Large intestine (tissue), 3 donors: ENCODE measurements around the gene HPCAL1. TPM values are rescaled to one million over a fixed set of nuclear protein-coding genes. Genes with fewer than 3 reads are reported as not detected.

Source experiments
- DNase-seq, 2 donors: peaks; one replicate each; pipeline versions ENCODE4 v3.0.0 to v3.0.0-alpha.2; 2013
- H3K27ac ChIP-seq: one replicate; pipeline ENCODE4 v1.5.1; 2013; ENCODE audit warnings: low read length
- H3K27me3 ChIP-seq: 2 replicates; pipeline ENCODE4 v1.6.1; 2013; ENCODE audit warnings: low read length; ENCODE audit not compliant: control insufficient read depth, insufficient read depth
- H3K36me3 ChIP-seq: 2 replicates; pipeline ENCODE4 v1.6.1; 2013; ENCODE audit warnings: low read length; ENCODE audit not compliant: control insufficient read depth, insufficient read depth
- H3K4me1 ChIP-seq: one replicate; pipeline ENCODE4 v1.6.1; 2013; ENCODE audit warnings: low read length; ENCODE audit not compliant: control insufficient read depth, insufficient read depth
- H3K4me3 ChIP-seq: one replicate; pipeline ENCODE4 v1.5.1; 2013; ENCODE audit warnings: low read length
- H3K9me3 ChIP-seq: one replicate; pipeline ENCODE4 v1.6.1; 2013; ENCODE audit warnings: mild to moderate bottlenecking, low read depth, low read length, moderate library complexity; ENCODE audit not compliant: control insufficient read depth
- WGBS: methylation state at CpG from one replicate; pipeline ENCODE4 v1.1.5; 2013; ENCODE audit warnings: low lambda C conversion rate; ENCODE audit not compliant: insufficient coverage; 5-methylcytosine and 5-hydroxymethylcytosine counted together
- polyA plus RNA-seq: library from polyadenylated mRNA; unstranded; fragments of 120-200 nt; gene quantifications from one replicate; pipeline ENCODE4 v1.2.1, GENCODE V29; 2013

HPCAL1 gene
- polyA plus RNA-seq, 1 donor = 68.7 TPM

DNA sequence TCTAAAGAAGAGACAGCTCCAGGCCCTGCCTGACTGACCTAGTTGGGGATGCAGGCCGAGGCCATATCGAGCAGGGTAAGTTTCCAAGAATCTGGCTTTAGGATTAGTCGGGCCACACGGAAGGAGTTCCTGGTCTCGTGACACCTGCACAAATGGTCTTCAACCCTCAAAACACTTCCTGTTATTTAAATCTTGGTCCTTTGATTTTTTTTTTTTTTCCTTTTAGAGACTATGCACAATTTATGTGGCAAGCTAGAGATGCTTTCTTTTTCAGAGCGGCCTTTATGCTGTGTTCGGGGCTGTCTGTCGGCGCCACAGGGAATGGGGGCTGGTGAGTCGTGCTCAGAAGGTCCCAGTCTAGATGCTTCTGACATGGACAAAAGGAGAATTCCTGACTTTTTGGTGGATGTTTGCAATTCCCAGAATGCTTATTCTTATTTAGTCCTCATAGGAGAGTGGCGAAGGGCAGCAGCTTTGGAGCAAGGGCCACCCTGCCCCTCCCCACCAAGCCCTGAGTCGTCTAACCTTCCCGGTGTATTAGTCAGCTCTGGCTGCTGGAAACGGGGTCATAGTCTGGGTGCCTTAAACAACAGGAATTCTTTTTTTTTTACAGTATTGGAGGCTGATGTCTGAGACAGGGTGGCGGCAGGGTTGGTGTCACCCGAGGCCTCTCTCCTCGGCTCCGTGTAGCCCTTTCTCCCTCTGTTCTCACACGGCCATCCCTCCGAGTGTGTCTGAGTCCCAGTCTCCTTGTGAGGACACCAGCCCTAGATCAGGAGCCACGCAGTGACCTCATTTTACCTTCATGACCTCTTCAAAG lies 27.4 kb downstream of the HPCAL1 start:
- Histone ChIP-seq H3K4me3 (no peak overlapping the region), H3K36me3 (peaks cover 1% of the 10 kb centered on the region), H3K27ac (peak overlapping the region; percentile 81), H3K4me1 (peaks cover 76% of the 10 kb centered on the region), H3K9me3 (peaks cover 3% of the 10 kb centered on the region), H3K27me3 (no peaks in the 10 kb centered on the region)
- peak; percentile 79 to 90 for DNase-seq
- 50% methylated on average over 1 of the region's 21 CpGs for WGBS

DNA sequence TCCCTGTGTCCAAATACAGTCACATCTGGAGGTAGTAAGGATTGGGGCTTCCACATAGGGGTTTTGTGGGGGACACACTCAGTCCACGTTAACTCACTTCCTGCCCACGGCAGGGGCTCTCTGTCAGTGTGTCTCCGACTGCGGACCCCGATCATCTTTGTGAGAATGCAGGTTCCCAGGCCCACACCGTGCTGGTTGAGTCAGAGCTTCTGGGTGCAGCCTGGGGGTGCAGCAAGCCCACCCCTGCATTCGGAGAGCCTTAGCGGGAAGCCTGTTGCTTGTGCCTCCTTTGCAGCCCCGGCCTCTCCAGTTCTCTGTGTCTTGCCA lies 28.0 kb downstream of the HPCAL1 start:
- Histone ChIP-seq H3K27me3 (no peaks in the 10 kb centered on the region), H3K4me1 (peaks cover 70% of the 10 kb centered on the region), H3K36me3 (peaks cover 7% of the 10 kb centered on the region), H3K9me3 (peaks cover 5% of the 10 kb centered on the region), H3K4me3 (no peak overlapping the region), H3K27ac (peak overlapping the region; percentile 81)
- WGBS = no CpG with 5 or more reads among the region's 9 CpGs
- no peak for DNase-seq

DNA sequence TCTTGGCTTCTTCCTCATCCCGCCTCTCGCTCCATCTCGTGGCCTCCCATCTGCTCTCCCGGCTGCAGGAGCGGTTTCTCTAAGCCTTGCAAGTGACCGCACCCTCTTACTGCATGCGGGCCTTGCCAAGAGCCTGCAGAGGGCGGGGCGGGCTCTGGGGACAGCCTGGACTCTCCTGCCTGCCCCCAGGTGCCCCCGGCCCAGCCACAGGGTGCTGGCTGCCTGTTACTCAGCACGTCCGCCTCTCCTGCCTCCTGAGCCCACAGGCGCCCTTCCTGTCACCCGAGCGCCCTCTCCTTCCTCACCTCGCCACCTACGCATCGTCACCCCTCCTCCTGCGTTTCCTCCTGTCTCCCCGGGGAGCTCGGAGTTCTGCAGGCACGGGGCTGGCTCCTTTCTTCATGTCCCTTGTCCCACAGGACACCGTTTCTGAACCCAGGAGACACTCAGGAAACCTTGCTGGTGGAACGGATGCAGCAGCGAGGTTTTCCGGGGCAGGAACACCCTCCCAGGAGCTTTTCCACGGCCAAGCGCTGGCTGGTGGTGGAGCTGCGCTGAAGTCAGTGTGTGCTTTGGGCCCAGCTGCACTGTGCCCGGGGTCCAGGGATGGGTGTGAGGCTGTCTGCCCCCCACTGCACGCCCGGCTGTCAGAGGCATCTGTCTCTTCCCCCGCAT lies 28.5 kb downstream of the HPCAL1 start:
- H3K27me3 ChIP-seq = no peaks in the 10 kb centered on the region
- no peak overlapping the region for H3K4me3 ChIP-seq
- peaks cover 5% of the 10 kb centered on the region for H3K9me3 ChIP-seq
- peaks cover 65% of the 10 kb centered on the region for H3K4me1 ChIP-seq
- no CpG with 5 or more reads among the region's 33 CpGs for WGBS
- H3K36me3 ChIP-seq = peaks cover 7% of the 10 kb centered on the region
- peak; percentile 62 to 63 for DNase-seq
- H3K27ac ChIP-seq = peak overlapping the region; percentile 81

DNA sequence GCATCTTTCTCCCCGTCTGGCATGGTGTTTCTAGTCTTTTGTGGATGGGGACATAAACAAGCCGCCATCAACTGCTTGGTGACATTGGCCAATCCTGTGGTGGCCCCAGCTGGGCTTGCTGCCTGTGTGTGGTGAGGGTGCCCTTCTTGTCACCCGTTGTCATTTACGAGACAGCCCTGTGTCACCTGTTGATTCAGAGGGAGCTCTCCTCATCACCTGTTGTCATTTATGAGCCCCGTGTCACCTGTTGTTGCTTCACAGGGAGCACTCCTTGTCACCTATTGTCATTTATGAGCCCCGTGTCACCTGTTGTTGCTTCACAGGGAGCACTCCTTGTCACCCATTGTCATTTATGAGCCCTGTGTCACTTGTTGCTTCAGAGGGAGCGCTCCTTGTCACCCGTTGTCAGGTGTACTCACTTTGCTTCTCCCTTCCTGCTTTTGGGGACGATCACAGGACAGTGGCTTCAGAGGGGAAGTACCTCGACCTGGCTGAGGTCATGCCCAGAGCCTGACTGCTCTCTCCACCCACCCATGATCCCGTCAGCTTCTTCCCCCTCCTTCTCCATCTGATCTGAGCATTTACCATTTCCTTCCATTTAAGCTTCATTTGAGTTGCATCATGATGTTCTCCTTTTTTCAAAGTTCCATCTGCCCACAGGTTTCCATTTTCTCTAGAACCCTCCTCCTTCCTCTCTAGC lies 29.1 kb downstream of the HPCAL1 start:
- Histone ChIP-seq H3K36me3 (peaks cover 7% of the 10 kb centered on the region), H3K4me3 (no peak overlapping the region), H3K9me3 (peaks cover 5% of the 10 kb centered on the region), H3K27me3 (no peaks in the 10 kb centered on the region), H3K4me1 (peaks cover 58% of the 10 kb centered on the region), H3K27ac (no peak overlapping the region)
- WGBS = 29% methylated on average over 1 of the region's 11 CpGs
- peak in 1 of 2 donors; percentile 74 for DNase-seq

DNA sequence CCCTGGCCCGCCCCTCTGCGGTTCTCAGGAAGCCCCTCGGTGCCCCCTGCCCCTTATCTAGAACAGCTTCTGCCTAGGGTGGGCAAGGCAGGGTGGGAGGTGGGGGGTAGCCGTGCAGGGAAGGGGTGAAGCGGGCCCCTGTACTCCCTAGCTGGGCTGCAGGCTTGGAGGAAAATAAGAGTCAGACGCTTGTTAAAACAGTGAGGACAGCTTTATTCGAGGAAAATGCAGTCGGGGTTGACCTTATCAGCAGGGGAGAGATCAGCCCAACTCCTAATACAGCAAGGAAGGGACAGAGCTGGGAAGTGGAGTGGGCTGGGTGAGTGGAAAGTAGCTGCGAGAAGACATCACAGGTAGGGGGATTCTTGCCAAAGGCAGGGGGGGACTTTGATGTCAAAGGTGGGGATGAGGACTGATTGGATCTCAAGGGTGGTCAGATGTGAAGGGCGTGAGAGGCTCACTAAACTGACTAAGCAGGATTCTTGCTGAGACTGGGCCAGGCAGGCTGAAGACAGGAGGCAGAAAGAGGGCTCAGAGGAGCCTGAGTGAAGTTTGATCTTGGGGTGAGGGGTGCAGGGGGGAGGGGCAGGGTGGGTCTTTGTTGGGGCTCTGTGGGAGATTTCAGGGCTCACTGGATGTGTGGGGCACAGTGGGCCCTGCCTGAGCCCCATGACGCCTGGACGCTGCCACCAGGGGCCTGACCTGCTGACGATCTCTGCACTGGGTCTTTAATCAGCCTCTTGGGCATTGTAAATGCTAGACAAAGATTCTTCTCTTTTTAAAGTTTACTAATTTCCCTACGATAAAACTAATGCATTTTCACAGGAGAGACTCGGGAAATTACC lies 29.9 kb downstream of the HPCAL1 start:
- Histone ChIP-seq H3K27me3 (no peaks in the 10 kb centered on the region), H3K4me3 (no peak overlapping the region), H3K36me3 (peaks cover 7% of the 10 kb centered on the region), H3K9me3 (peaks cover 5% of the 10 kb centered on the region), H3K27ac (no peak overlapping the region), H3K4me1 (peaks cover 50% of the 10 kb centered on the region)
- DNase-seq = no peak
- 57% methylated on average over 1 of the region's 15 CpGs for WGBS

DNA sequence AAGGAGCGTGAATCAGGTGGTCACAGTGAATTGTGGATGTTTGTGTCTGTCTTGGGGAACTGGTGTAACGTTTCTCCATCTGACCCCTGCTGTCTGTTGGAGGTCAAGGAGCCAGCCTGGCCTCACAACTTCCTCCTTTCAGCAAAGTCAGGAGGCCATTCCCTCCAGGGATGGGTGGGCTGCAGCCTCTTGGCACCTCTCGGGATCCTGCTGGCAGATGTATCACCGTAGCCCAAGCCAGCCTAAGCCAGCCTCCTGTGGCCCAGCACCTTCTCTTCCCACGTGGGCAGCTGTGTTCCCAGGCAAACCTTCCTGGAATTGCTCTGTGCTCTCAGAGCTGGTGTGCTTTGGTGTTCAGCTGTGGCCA lies 30.5 kb downstream of the HPCAL1 start:
- no peaks in the 10 kb centered on the region for H3K27me3 ChIP-seq

DNA sequence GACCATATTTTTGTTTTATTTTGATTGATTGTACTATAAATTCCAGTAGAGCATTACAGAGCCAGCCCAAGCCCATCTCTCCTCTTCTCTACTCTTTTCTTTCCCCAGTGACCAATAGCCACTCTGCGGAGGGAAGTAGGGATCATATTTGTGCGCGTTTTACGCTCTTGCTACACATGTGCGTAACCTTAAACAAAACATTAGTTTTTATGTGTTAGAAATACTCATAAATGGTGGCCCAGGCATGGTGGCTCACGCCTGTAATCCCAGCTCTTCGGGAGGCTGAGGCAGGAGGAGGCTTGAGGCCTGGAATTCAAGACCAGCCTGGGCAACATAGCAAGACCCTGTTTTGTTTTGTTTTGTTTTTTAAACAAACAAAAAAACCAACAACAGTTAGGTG lies 31.3 kb downstream of the HPCAL1 start:
- Histone ChIP-seq H3K27me3 (no peaks in the 10 kb centered on the region), H3K27ac (no peak overlapping the region), H3K9me3 (peaks cover 5% of the 10 kb centered on the region), H3K4me3 (no peak overlapping the region), H3K4me1 (peaks cover 39% of the 10 kb centered on the region), H3K36me3 (peaks cover 11% of the 10 kb centered on the region)
- no CpG with 5 or more reads among the region's 7 CpGs for WGBS
- no peak for DNase-seq

More for the DNA sequence above, 30.5 kb downstream of the HPCAL1 start:
- Histone ChIP-seq H3K4me3 (no peak overlapping the region), H3K27ac (no peak overlapping the region), H3K4me1 (peaks cover 44% of the 10 kb centered on the region), H3K36me3 (peaks cover 7% of the 10 kb centered on the region), H3K9me3 (peaks cover 5% of the 10 kb centered on the region)
- no peak for DNase-seq
- no CpG with 5 or more reads among the region's 5 CpGs for WGBS

DNA sequence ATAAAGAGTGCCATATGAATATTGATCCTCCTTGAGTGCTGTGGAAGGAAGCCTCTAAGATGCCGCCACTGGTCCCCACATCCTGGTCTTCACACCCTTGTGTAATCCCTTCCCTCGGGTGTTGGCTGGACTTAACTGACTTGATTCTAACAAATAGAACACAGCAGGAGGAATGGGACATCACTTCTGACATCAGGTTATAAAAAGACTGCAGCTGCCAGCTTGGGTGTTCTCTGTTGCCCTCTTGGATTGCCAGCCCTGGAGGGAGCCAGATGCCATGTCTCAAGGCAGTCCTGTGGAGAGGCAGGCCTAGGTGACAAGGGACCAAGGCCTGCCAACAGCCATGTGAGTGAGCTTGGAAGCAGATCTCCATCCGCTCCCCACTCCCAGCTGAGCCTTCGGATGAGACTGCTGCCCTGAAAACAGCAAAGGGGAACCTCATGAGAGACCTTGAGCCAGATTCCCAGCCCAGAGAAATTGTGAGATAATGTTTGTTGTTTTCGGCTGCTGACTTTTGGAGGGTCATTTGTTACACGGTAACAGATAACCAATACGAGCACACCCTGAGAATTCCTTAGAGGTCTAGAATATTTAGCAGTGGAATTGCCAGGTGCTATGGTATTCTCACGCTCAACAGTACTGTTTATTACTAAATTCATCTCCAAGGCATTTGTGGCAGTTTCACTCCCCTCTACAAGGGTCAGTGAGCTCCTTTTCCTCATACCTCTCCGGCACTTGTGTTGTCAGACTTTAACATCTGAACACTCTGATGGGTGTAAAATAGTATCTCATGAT lies 32.5 kb downstream of the HPCAL1 start:
- H3K9me3 ChIP-seq = peaks cover 8% of the 10 kb centered on the region
- H3K27ac ChIP-seq = no peak overlapping the region
- H3K4me1 ChIP-seq = peaks cover 27% of the 10 kb centered on the region
- no peak for DNase-seq
- peaks cover 11% of the 10 kb centered on the region for H3K36me3 ChIP-seq
- no peaks in the 10 kb centered on the region for H3K27me3 ChIP-seq
- H3K4me3 ChIP-seq = no peak overlapping the region
- WGBS = no CpG with 5 or more reads among the region's 9 CpGs

DNA sequence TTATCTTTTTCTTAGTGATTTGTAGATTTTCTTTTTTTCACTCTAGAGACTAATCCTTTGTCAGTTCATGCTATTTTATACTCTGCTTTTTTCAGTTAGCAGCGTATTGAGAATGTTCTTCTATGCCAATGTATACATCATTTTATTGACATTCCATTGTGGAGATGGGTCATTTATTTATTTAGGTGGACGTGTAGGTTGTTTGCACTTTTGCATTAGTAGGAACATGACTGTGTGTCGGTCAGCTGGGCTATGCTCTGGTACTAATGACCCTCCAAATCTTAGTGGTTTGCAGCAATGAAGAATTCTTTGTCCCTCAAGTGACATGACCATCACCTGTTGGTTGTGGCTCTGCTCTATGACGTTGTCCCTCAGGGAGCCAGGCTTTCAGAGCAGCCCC lies 33.6 kb downstream of the HPCAL1 start:
- 100% methylated on average over 2 of the region's 4 CpGs for WGBS
- H3K9me3 ChIP-seq = peaks cover 8% of the 10 kb centered on the region
- no peaks in the 10 kb centered on the region for H3K27me3 ChIP-seq
- H3K27ac ChIP-seq = no peak overlapping the region
- no peak overlapping the region for H3K4me3 ChIP-seq
- peaks cover 11% of the 10 kb centered on the region for H3K36me3 ChIP-seq
- no peak for DNase-seq
- peaks cover 16% of the 10 kb centered on the region for H3K4me1 ChIP-seq
